SK-N-SH (cell line): ENCODE measurements around the gene PIP5K1B. TPM values are rescaled to one million over a fixed set of nuclear protein-coding genes. Genes with fewer than 3 reads are reported as not detected.

ENCODE experiments used
- CTCF ChIA-PET: fragments of 300-600, 350-600 bp; formaldehyde crosslinking; extraction: SDS; loops from one replicate; lab custom pipeline; 2021; lab: Yijun Ruan, JAX
- POLR2A ChIA-PET: fragments of 350-600 bp; sonication (Branson Sonifier 250); formaldehyde crosslinking; extraction: SDS; loops from one replicate; lab custom pipeline; 2020; ENCODE audit warnings: antibody characterized with exemption, inconsistent platforms; lab: Yijun Ruan, JAX
- DNase-seq: peaks from one replicate; pipeline ENCODE4 v3.0.0; 2012
- H2AFZ ChIP-seq: fragments of 200-600 bp; sonication (generic); 2 replicates; pipeline ENCODE4 v1.8.1; 2016; ENCODE audit warnings: antibody characterized with exemption, mild to moderate bottlenecking, low read depth
- H3F3A ChIP-seq: fragments of 200-600 bp; sonication (generic); replicated peaks from 2 replicates; pipeline ENCODE3; 2016; ENCODE audit warnings: antibody characterized with exemption, mild to moderate bottlenecking; ENCODE audit not compliant: insufficient read depth
- H3K27ac ChIP-seq, 2 experiments: fragments of 200-500 bp in 1 of 2; fragments of 200-600 bp in 1 of 2; sonication (Bioruptor generic) in 1 of 2; sonication (generic), shearing (Covaris generic) in 1 of 2; 2 replicates each; pipeline versions ENCODE4 v1.5.1 to v1.6.1; 2014 to 2016; ENCODE audit warnings: low read depth in 2 of 2, inconsistent platforms in 1 of 2, low read length in 1 of 2, mild to moderate bottlenecking in 1 of 2, mixed read lengths in 1 of 2
- H3K27me3 ChIP-seq: fragments of 200-600 bp; sonication (generic), shearing (Covaris generic); 2 replicates; pipeline ENCODE4 v1.6.1; 2016; ENCODE audit warnings: mixed run types; ENCODE audit not compliant: insufficient read depth
- H3K36me3 ChIP-seq, 2 experiments: fragments of 200-500 bp in 1 of 2; fragments of 200-600 bp in 1 of 2; sonication (Bioruptor generic) in 1 of 2; sonication (generic) in 1 of 2; replicated peaks in 1 of 2; 2 replicates each; pipeline versions ENCODE3 to v1.5.1; 2014 to 2016; ENCODE audit warnings: low read length in 1 of 2, mild to moderate bottlenecking in 1 of 2; ENCODE audit not compliant: insufficient read depth in 2 of 2, control insufficient read depth in 1 of 2
- H3K4me1 ChIP-seq, 2 experiments: fragments of 200-500 bp in 1 of 2; fragments of 200-600 bp in 1 of 2; sonication (Bioruptor generic) in 1 of 2; sonication (generic), shearing (Covaris generic) in 1 of 2; 2 replicates each; pipeline versions ENCODE4 v1.5.1 to v1.6.1; 2014 to 2016; ENCODE audit warnings: low read depth in 1 of 2, low read length in 1 of 2, mixed run types in 1 of 2; ENCODE audit not compliant: insufficient read depth in 2 of 2, control insufficient read depth in 1 of 2
- H3K4me2 ChIP-seq: fragments of 200-600 bp; sonication (generic), shearing (Covaris generic); 2 replicates; pipeline ENCODE4 v1.6.1; 2017; ENCODE audit warnings: mixed run types
- H3K4me3 ChIP-seq, 2 experiments: fragments of 200-500 bp in 1 of 2; fragments of 200-600 bp in 1 of 2; sonication (Bioruptor generic) in 1 of 2; sonication (generic), shearing (Covaris generic) in 1 of 2; 2 replicates each; pipeline versions ENCODE4 v1.5.1 to v1.8.1; 2014 to 2016; ENCODE audit warnings: low read depth in 2 of 2, inconsistent platforms in 1 of 2, low read length in 1 of 2, mild to moderate bottlenecking in 1 of 2, mixed read lengths in 1 of 2, moderate library complexity in 1 of 2
- H3K79me2 ChIP-seq: fragments of 200-600 bp; sonication (generic); 2 replicates; pipeline ENCODE4 v1.8.1; 2017; ENCODE audit warnings: mild to moderate bottlenecking; ENCODE audit not compliant: insufficient read depth
- H3K9ac ChIP-seq: fragments of 200-600 bp; sonication (generic); 2 replicates; pipeline ENCODE4 v1.6.1; 2017; ENCODE audit warnings: mixed run types
- H3K9me2 ChIP-seq: fragments of 200-600 bp; sonication (generic); 2 replicates; pipeline ENCODE4 v1.6.1; 2017; ENCODE audit warnings: mixed run types
- H3K9me3 ChIP-seq: fragments of 200-600 bp; sonication (generic); 2 replicates; pipeline ENCODE4 v1.6.1; 2017; ENCODE audit warnings: mixed run types, mild to moderate bottlenecking, moderate library complexity
- H4K20me1 ChIP-seq: fragments of 200-600 bp; sonication (generic); 2 replicates; pipeline ENCODE4 v1.6.1; 2017; ENCODE audit warnings: mild to moderate bottlenecking, mixed run types; ENCODE audit not compliant: insufficient read depth
- ELF1 ChIP-seq: IDR thresholded peaks from 2 replicates; pipeline ENCODE4 v1.4.0; 2012
- FOXM1 ChIP-seq: IDR thresholded peaks from 2 replicates; pipeline ENCODE4 v1.4.0; 2012; ENCODE audit warnings: low read depth, mild to moderate bottlenecking
- GABPA ChIP-seq: IDR thresholded peaks from 2 replicates; pipeline ENCODE4 v1.4.0; 2012; ENCODE audit warnings: low read depth, mild to moderate bottlenecking
- GATA2 ChIP-seq: sonication (generic); formaldehyde crosslinking; IDR thresholded peaks from 2 replicates; pipeline ENCODE4 v1.5.0; 2020; ENCODE audit warnings: mild to moderate bottlenecking, missing genetic modification reagents
- JUND ChIP-seq: IDR thresholded peaks from 2 replicates; pipeline ENCODE4 v1.4.0; 2012
- MEF2A ChIP-seq: IDR thresholded peaks from 2 replicates; pipeline ENCODE4 v1.4.0; 2012; ENCODE audit warnings: low read depth, borderline replicate concordance
- NRF1 ChIP-seq: IDR thresholded peaks from 2 replicates; pipeline ENCODE4 v1.6.1; 2012; ENCODE audit warnings: low read depth, mild to moderate bottlenecking, low read length
- RFX5 ChIP-seq: IDR thresholded peaks from 2 replicates; pipeline ENCODE4 v1.6.1; 2012; ENCODE audit warnings: mild to moderate bottlenecking, improper control_type of control experiment, low read length
- RXRA ChIP-seq: IDR thresholded peaks from 2 replicates; pipeline ENCODE4 v1.4.0; 2012; ENCODE audit warnings: low read depth, mild to moderate bottlenecking, borderline replicate concordance
- SIN3A ChIP-seq: IDR thresholded peaks from 2 replicates; pipeline ENCODE4 v1.6.1; 2012; ENCODE audit warnings: low read depth, mild to moderate bottlenecking, low read length, moderate library complexity, borderline replicate concordance
- TCF12 ChIP-seq: IDR thresholded peaks from 2 replicates; pipeline ENCODE4 v1.4.0; 2012
- ZBTB33 ChIP-seq: IDR thresholded peaks from 2 replicates; pipeline ENCODE4 v1.4.0; 2012; ENCODE audit warnings: low read depth, borderline replicate concordance
- WGBS: methylation state at CpG from one replicate; pipeline ENCODE4 v1.1.6; 2017; ENCODE audit warnings: low lambda C conversion rate; 5-methylcytosine and 5-hydroxymethylcytosine counted together
- polyA plus RNA-seq, 3 experiments: library from polyadenylated mRNA; depleted of rRNA; stranded (reverse); fragments of >200 nt; gene quantifications; 2 replicates each; pipeline ENCODE4 v1.2.3, GENCODE V29; 2012
- TF ChIP-seq, protein P1 (sequence below): IDR thresholded peaks from 2 replicates; pipeline ENCODE4; 2012

PIP5K1B gene
- polyA plus RNA-seq, 1 of the 3 experiments (the other 2 are of a cell fraction) = not detected

DNA sequence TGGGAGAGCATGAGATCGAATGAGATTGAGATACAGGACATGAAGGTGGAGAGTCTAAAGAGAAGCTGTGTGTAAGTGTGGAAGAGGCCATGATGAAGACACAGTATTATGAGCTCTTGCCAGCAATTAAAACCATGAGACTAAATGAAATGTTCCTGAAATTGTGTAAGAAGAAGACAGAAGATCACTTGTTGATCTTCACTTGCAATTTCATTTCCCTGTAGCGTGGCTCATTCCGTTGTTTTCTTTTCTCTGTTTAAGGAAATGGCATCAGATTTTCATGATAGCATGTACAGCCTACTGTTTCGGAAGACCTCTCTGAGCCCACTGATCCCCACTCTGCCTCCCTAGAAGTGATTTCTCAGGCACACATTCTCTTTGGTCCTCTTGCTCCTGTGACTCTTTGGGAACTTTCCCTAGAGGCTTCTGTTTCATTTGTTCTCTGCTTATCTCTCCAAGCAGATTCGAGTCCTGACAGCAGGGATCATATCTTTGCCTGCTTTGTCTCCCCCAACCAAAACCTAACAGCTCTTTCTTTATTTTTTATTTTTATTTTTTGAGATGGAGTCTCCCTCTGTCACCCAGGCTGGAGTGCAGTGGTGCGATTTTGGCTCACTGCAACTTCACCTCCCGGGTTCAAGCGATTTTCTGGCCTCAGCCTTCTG, 16.8 kb downstream of the PIP5K1B start:
- H3K9me2 ChIP-seq = no peaks in the 10 kb centered on the region
- no peak overlapping the region for H3K27ac ChIP-seq
- no peak overlapping the region for H3K4me2 ChIP-seq
- H3K36me3 ChIP-seq = no peaks in the 10 kb centered on the region
- H4K20me1 ChIP-seq = no peaks in the 10 kb centered on the region
- no peak overlapping the region for H3K4me3 ChIP-seq
- H3K27me3 ChIP-seq = no peaks in the 10 kb centered on the region
- TF ChIP-seq RXRA (no peak), ELF1 (no peak)
- H2AFZ ChIP-seq = no peak overlapping the region
- CTCF ChIA-PET = no interaction called here
- H3K79me2 ChIP-seq = no peaks in the 10 kb centered on the region
- no peaks in the 10 kb centered on the region for H3K9me3 ChIP-seq
- no peaks in the 10 kb centered on the region for H3K4me1 ChIP-seq
- DNase-seq = no peak
- no peak overlapping the region for H3K9ac ChIP-seq
- WGBS = 4% methylated on average over 8 of the region's 8 CpGs
- no peaks in the 10 kb centered on the region for H3F3A ChIP-seq
- POLR2A ChIA-PET = no interaction called here

DNA sequence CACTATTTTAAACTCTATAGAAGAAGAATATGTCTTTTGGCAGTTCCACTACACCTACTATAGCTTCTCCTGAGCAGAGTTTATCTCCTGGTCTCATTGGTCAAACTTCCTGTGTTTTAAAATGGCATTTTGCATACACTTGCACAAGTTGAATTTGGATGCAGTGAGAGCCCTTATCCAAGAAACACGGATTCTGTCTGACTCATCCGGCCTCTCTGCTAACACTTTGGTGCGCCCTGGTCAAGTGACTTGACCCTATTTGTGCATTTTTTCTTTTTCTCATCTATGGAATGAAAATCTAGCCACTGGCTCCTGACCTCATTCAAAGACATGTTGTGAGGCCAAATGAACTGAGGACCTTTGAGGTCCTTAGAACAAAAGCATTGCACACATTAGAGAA, 20.0 kb downstream of the PIP5K1B start:
- no peak overlapping the region for H2AFZ ChIP-seq
- no peaks in the 10 kb centered on the region for H3K4me1 ChIP-seq
- no peaks in the 10 kb centered on the region for H3K79me2 ChIP-seq
- no peaks in the 10 kb centered on the region for H3F3A ChIP-seq
- CTCF ChIA-PET = no interaction called here
- H3K4me3 ChIP-seq = no peak overlapping the region
- 4% methylated on average over 3 of the region's 3 CpGs for WGBS
- no peak overlapping the region for H3K4me2 ChIP-seq
- no peaks in the 10 kb centered on the region for H3K9me3 ChIP-seq
- no peaks in the 10 kb centered on the region for H4K20me1 ChIP-seq
- H3K9me2 ChIP-seq = no peaks in the 10 kb centered on the region
- no peaks in the 10 kb centered on the region for H3K27me3 ChIP-seq
- H3K36me3 ChIP-seq = no peaks in the 10 kb centered on the region
- no peak for TF ChIP-seq TCF12
- no peak for TF ChIP-seq RFX5
- no peak for TF ChIP-seq MEF2A
- TF ChIP-seq, all 33 proteins: peak for 0
- H3K27ac ChIP-seq = no peak overlapping the region
- no peak for DNase-seq
- POLR2A ChIA-PET = no interaction called here
- no peak overlapping the region for H3K9ac ChIP-seq

GRCh38 chr9:68726489-68726888, 21.4 kb downstream of the PIP5K1B start:
- Histone ChIP-seq H3K4me1 (no peaks in the 10 kb centered on the region), H2AFZ (no peak overlapping the region), H3K36me3 (no peaks in the 10 kb centered on the region), H3K79me2 (no peaks in the 10 kb centered on the region), H3K27me3 (no peaks in the 10 kb centered on the region), H3K9ac (no peak overlapping the region), H3K9me2 (no peaks in the 10 kb centered on the region), H3K4me3 (no peak overlapping the region), H3F3A (no peaks in the 10 kb centered on the region), H4K20me1 (no peaks in the 10 kb centered on the region)
- no peak for DNase-seq
- ChIA-PET POLR2A (no interaction called here), CTCF (no interaction called here)
- 1% methylated on average over 5 of the region's 5 CpGs for whole genome bisulfite sequencing
- no peak for TF ChIP-seq FOXM1
- no peak for TF ChIP-seq NRF1
- TF ChIP-seq, protein P1, sequence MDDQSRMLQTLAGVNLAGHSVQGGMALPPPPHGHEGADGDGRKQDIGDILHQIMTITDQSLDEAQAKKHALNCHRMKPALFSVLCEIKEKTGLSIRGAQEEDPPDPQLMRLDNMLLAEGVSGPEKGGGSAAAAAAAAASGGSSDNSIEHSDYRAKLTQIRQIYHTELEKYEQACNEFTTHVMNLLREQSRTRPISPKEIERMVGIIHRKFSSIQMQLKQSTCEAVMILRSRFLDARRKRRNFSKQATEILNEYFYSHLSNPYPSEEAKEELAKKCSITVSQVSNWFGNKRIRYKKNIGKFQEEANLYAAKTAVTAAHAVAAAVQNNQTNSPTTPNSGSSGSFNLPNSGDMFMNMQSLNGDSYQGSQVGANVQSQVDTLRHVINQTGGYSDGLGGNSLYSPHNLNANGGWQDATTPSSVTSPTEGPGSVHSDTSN = no peak
- no peak for TF ChIP-seq TCF12
- TF ChIP-seq ZBTB33 = no peak
- TF ChIP-seq GATA2 = no peak
- no peak for TF ChIP-seq JUND
- no peak for TF ChIP-seq SIN3A
- no peak for TF ChIP-seq GABPA
- TF ChIP-seq, all 33 proteins: peak for 0
- Histone ChIP-seq H3K4me2 (no peak overlapping the region), H3K27ac (no peak overlapping the region), H3K9me3 (no peaks in the 10 kb centered on the region)
